ENCODE measurements around the gene SERPINI1. TPM values are rescaled to one million over a fixed set of nuclear protein-coding genes. Genes with fewer than 3 reads are reported as not detected.

The SERPINI1 gene
- total and polyA plus RNA-seq, 9 donors: 6.3 to 15.0 (median 9.1) TPM

DNA sequence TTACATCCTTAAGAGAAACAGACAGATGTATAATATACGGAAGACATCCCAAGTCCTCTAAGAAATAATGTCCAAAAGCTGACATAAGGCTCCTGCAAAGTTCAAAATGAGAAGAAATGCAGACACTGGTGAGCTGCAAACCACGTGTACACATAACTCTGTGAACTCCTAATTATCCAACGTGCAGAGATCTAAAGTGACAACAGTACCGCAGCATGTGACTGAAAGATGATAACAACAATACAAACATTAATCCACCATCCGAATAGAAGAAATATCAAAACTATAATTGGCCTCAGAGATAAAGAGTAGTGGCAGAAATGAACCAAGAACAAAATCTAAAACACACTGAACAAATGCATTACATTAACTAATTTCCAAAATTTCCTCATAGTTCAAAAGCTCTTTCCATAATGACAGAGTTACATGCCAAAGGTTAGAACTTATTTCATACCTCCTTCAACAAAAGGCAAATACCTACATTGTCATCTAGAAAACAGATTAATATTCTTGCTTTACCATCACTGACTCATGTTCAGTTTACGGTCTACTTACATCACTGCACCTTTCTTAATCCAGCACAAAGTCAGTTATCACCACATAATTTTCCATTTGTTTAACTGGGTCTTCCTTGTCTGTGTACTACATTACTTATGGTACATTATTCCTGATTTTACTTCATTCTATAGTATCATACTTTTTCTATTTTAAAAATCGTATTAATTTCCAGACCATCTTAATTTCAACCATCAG, 3.0 kb upstream of the SERPINI1 start:
- Histone ChIP-seq H3K4me1 (ENCODE audit: control insufficient read depth, insufficient read depth, low read length) (peaks cover 9% of the 10 kb centered on the region), H3K27me3 (ENCODE audit: control insufficient read depth, insufficient read depth, low read length) (no peaks in the 10 kb centered on the region), H3K4me3 (ENCODE audit: low read length) (no peak overlapping the region), H3K36me3 (ENCODE audit: control insufficient read depth, insufficient read depth, low read length) (no peaks in the 10 kb centered on the region), H3K9me3 (replicated peaks; ENCODE audit: control insufficient read depth, low read depth, low read length) (no peaks in the 10 kb centered on the region), H3K27ac (ENCODE audit: low read length) (no peak overlapping the region)
- 89% methylated on average over 3 of the region's 7 CpGs for WGBS (ENCODE audit: insufficient coverage)
- DNase-seq: no peak

- peak; percentile 10 for DNase-seq
- Histone ChIP-seq H3K9me3 (replicated peaks; ENCODE audit: control insufficient read depth, low read depth, low read length) (no peaks in the 10 kb centered on the region), H3K27me3 (ENCODE audit: control insufficient read depth, insufficient read depth, low read length) (no peaks in the 10 kb centered on the region), H3K36me3 (ENCODE audit: control insufficient read depth, insufficient read depth, low read length) (no peaks in the 10 kb centered on the region), H3K4me1 (ENCODE audit: control insufficient read depth, insufficient read depth, low read length) (peaks cover 7% of the 10 kb centered on the region), H3K4me3 (ENCODE audit: low read length) (peak overlapping the region; percentile 73), H3K27ac (ENCODE audit: low read length) (peak overlapping the region; percentile 85)
- 3% methylated on average over 10 of the region's 12 CpGs for WGBS (ENCODE audit: insufficient coverage)
Measured at GRCh38 chr3:167733961-167734497, 1.5 kb upstream of the SERPINI1 start.

DNA sequence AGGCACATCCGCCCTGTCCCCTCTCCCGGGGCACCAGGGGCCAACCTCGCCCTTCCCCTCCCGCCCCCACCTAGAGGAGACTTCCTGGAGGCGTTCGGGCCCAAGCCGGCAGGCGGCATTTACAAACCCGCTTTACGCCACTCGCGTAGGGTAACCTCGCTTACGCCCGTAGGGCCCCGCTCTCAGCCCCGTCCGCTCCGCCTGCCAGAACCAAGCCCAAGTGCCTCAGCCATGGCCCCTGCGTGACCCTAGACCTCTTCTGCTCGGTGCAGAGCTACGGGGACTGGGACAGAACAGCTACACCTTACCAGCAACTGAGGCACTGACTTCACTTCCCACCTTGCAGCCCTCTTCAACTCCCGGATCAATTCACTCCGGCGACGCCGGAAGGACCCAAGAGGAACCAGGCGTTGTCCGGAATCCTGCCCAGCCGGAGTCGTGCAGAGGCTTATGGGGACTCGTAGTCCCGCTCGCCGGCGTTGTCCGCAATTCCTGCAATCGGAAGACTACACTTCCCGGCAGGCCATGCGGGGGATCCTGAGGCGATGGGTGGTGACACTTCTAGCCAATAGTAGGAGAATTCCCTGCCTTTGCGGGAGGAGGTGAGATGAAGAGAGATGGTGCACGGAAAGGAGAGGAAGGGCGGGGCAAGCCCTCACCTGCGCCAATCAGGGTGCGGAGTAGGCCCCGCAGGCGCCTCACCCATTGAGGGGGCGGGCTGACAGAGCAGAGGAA, 856 bp upstream of the SERPINI1 start, which contains the start of gene PDCD10:
Gene PDCD10, minus strand, starts transcription at position 395 of the 735 bp plus-strand sequence. CDS start 14,735 bp downstream, outside the sequence.
- Histone ChIP-seq H3K27me3 (ENCODE audit: control insufficient read depth, insufficient read depth, low read length) (no peaks in the 10 kb centered on the region), H3K27ac (ENCODE audit: low read length) (peak within 1 kb of the TSS; percentile 85), H3K4me1 (ENCODE audit: control insufficient read depth, insufficient read depth, low read length) (peaks cover 7% of the 10 kb centered on the region), H3K4me3 (ENCODE audit: low read length) (peak within 1 kb of the TSS; percentile 73), H3K9me3 (replicated peaks; ENCODE audit: control insufficient read depth, low read depth, low read length) (no peaks in the 10 kb centered on the region), H3K36me3 (ENCODE audit: control insufficient read depth, insufficient read depth, low read length) (no peaks in the 10 kb centered on the region)
- peak; percentile 99 for DNase-seq
- 0% methylated on average over 49 of the region's 49 CpGs for WGBS (ENCODE audit: insufficient coverage)

DNA sequence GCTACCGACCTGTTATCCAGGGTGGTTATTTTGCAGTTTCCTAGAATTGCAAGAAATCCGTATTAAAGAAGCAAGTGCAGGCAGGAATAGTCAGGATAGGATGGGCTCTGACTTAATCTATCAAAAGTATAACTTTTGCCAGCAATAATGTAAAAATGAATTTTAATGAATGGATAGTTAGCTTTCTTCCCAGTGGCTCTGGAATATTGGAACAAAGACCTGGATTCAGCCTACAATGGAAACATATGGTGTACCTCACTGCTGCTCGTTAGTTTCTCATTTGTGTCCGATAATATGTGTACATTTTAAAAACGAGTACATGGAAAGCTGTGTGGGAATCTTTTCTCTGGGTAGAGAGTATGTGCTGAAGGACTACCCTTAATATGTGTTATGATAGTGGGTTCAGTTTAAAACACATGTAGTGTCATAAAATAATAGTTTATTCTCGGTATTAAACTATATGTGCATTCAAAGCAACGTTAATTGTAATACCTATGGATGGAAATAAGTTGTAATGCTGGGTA, 805 bp downstream of the SERPINI1 start:
- Histone ChIP-seq H3K36me3 (ENCODE audit: control insufficient read depth, insufficient read depth, low read length) (no peaks in the 10 kb centered on the region), H3K4me1 (ENCODE audit: control insufficient read depth, insufficient read depth, low read length) (peaks cover 7% of the 10 kb centered on the region), H3K4me3 (ENCODE audit: low read length) (peak overlapping the region; percentile 11), H3K9me3 (replicated peaks; ENCODE audit: control insufficient read depth, low read depth, low read length) (no peaks in the 10 kb centered on the region), H3K27me3 (ENCODE audit: control insufficient read depth, insufficient read depth, low read length) (no peaks in the 10 kb centered on the region), H3K27ac (ENCODE audit: low read length) (no peak overlapping the region)
- peak; percentile 3 for DNase-seq
- WGBS (ENCODE audit: insufficient coverage): no CpG with 5 or more reads among the region's 7 CpGs

- Histone ChIP-seq H3K4me1 (ENCODE audit: control insufficient read depth, insufficient read depth, low read length) (peaks cover 7% of the 10 kb centered on the region), H3K9me3 (replicated peaks; ENCODE audit: control insufficient read depth, low read depth, low read length) (no peaks in the 10 kb centered on the region), H3K27ac (ENCODE audit: low read length) (no peak overlapping the region), H3K27me3 (ENCODE audit: control insufficient read depth, insufficient read depth, low read length) (no peaks in the 10 kb centered on the region), H3K36me3 (ENCODE audit: control insufficient read depth, insufficient read depth, low read length) (no peaks in the 10 kb centered on the region), H3K4me3 (ENCODE audit: low read length) (no peak overlapping the region)
- WGBS (ENCODE audit: insufficient coverage): no CpG with 5 or more reads among the region's 2 CpGs
- no peak for DNase-seq
Measured at GRCh38 chr3:167736997-167737396, 1.5 kb downstream of the SERPINI1 start.

GRCh38 chr3:167738037-167738436, 2.5 kb downstream of the SERPINI1 start:
- peaks cover 7% of the 10 kb centered on the region for H3K4me1 ChIP-seq (ENCODE audit: control insufficient read depth, insufficient read depth, low read length)
- no CpG with 5 or more reads among the region's 2 CpGs for whole genome bisulfite sequencing (ENCODE audit: insufficient coverage)
- H3K9me3 ChIP-seq (replicated peaks; ENCODE audit: control insufficient read depth, low read depth, low read length): no peaks in the 10 kb centered on the region
- no peaks in the 10 kb centered on the region for H3K27me3 ChIP-seq (ENCODE audit: control insufficient read depth, insufficient read depth, low read length)
- no peak for DNase-seq
- no peaks in the 10 kb centered on the region for H3K36me3 ChIP-seq (ENCODE audit: control insufficient read depth, insufficient read depth, low read length)
- no peak overlapping the region for H3K27ac ChIP-seq (ENCODE audit: low read length)
- no peak overlapping the region for H3K4me3 ChIP-seq (ENCODE audit: low read length)

DNA sequence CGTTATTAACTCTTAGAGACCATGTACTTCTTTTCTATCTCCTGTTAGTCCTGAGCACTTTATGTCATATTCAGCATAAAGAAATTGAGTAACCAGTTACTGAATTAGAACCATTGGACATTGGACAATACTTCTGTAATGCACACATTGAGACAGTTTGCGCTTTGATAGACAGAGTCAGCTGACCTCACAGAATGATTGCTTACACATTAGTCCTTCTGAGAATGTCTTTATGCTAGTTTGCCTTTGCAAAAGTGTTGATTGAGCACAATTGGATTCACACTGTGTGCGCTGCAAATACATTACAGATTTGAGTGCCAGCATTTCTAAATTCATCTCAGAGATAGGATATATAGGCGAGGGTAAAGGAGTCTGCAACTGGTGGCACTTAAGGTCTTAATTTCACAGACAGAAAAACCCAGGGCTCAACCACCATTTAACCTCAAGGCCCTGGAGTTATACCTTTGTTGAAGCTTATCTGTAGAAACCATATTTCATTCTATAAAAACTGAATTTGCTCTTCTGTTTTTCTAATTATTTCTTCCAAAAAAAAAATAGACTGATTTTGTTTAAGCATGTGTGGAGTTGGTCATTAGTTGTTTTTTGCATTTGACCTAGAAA, 3.8 kb downstream of the SERPINI1 start:
- Histone ChIP-seq H3K9me3 (replicated peaks; ENCODE audit: control insufficient read depth, low read depth, low read length) (no peaks in the 10 kb centered on the region), H3K4me3 (ENCODE audit: low read length) (no peak overlapping the region), H3K36me3 (ENCODE audit: control insufficient read depth, insufficient read depth, low read length) (no peaks in the 10 kb centered on the region), H3K27me3 (ENCODE audit: control insufficient read depth, insufficient read depth, low read length) (no peaks in the 10 kb centered on the region), H3K4me1 (ENCODE audit: control insufficient read depth, insufficient read depth, low read length) (peaks cover 3% of the 10 kb centered on the region), H3K27ac (ENCODE audit: low read length) (no peak overlapping the region)
- no CpG with 5 or more reads among the region's 4 CpGs for WGBS (ENCODE audit: insufficient coverage)
- DNase-seq: no peak

DNA sequence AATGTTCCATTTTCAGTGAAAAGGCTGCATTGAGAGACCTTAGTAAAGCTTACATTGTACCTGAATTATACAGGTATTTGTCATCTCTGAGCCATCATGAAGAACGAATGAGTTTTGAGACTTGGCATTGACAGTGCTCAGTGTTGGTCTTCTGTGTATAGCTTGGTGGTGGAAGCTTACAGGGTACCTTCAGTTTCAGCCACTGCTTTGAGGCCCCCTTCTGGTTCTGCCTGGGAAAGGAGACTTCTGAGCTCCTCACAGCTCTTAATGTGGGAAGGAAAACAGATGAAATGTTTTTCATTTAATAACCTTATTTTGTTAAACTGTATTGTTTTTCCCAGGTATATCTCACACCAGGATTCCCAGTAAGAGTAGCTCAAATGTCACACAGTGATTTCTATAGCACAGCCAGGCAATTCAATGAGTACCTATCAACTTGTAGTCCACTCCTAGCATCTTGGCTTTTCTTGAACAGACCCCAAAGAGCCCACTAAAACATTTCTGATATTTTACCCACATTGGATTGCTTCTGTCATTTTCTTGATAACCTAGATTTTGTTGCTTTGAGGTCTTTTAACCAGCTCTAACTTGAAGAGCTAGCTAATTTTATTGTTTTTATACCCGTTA, 5.6 kb downstream of the SERPINI1 start:
- Histone ChIP-seq H3K4me3 (ENCODE audit: low read length) (no peak overlapping the region), H3K9me3 (replicated peaks; ENCODE audit: control insufficient read depth, low read depth, low read length) (no peaks in the 10 kb centered on the region), H3K4me1 (ENCODE audit: control insufficient read depth, insufficient read depth, low read length) (no peaks in the 10 kb centered on the region), H3K27me3 (ENCODE audit: control insufficient read depth, insufficient read depth, low read length) (no peaks in the 10 kb centered on the region), H3K36me3 (ENCODE audit: control insufficient read depth, insufficient read depth, low read length) (no peaks in the 10 kb centered on the region), H3K27ac (ENCODE audit: low read length) (no peak overlapping the region)
- DNase-seq: peak; percentile 18
- WGBS (ENCODE audit: insufficient coverage): no CpG with 5 or more reads among the region's 2 CpGs

GRCh38 chr3:167742338-167742737, 6.8 kb downstream of the SERPINI1 start:
- no CpG with 5 or more reads among the region's 2 CpGs for WGBS (ENCODE audit: insufficient coverage)
- Histone ChIP-seq H3K9me3 (replicated peaks; ENCODE audit: control insufficient read depth, low read depth, low read length) (no peaks in the 10 kb centered on the region), H3K27me3 (ENCODE audit: control insufficient read depth, insufficient read depth, low read length) (no peaks in the 10 kb centered on the region), H3K4me3 (ENCODE audit: low read length) (no peak overlapping the region), H3K4me1 (ENCODE audit: control insufficient read depth, insufficient read depth, low read length) (no peaks in the 10 kb centered on the region), H3K36me3 (ENCODE audit: control insufficient read depth, insufficient read depth, low read length) (no peaks in the 10 kb centered on the region), H3K27ac (ENCODE audit: low read length) (no peak overlapping the region)
- DNase-seq: no peak
